GM13977 (cell line): ENCODE data around the gene NOS3.

Experiments
- DNase-seq: peaks from one replicate; pipeline ENCODE4 v3.0.0; 2012; ENCODE audit warnings: low spot score
- in situ Hi-C: fragments of 300-500 bp; cut with MboI; formaldehyde crosslinking; loops from one replicate; pipeline ENCODE4 v1.12.0; 2022; ENCODE audit warnings: low sequenced_read_pairs, low pct_unique_long_range_greater_than_20kb, mixed read lengths, inconsistent platforms; ENCODE audit not compliant: unreplicated experiment
- TF ChIP-seq, protein P1 (sequence below): IDR thresholded peaks from 2 replicates; pipeline ENCODE4 v1.5.1; 2012; ENCODE audit warnings: mild to moderate bottlenecking, control low read depth; ENCODE audit not compliant: insufficient read depth; ENCODE audit errors: extremely low read depth, missing control alignments

Gene NOS3

GRCh38 chr7:151028131-151028947 lies 37.5 kb downstream of the NOS3 start, which contains the start of gene ABCB8:
TSS of gene ABCB8 (plus strand) at chr7:151028450. CDS start at chr7:151028516, 66 bp downstream.
- TF ChIP-seq, protein P1, sequence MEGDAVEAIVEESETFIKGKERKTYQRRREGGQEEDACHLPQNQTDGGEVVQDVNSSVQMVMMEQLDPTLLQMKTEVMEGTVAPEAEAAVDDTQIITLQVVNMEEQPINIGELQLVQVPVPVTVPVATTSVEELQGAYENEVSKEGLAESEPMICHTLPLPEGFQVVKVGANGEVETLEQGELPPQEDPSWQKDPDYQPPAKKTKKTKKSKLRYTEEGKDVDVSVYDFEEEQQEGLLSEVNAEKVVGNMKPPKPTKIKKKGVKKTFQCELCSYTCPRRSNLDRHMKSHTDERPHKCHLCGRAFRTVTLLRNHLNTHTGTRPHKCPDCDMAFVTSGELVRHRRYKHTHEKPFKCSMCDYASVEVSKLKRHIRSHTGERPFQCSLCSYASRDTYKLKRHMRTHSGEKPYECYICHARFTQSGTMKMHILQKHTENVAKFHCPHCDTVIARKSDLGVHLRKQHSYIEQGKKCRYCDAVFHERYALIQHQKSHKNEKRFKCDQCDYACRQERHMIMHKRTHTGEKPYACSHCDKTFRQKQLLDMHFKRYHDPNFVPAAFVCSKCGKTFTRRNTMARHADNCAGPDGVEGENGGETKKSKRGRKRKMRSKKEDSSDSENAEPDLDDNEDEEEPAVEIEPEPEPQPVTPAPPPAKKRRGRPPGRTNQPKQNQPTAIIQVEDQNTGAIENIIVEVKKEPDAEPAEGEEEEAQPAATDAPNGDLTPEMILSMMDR = peak; percentile 35

DNA sequence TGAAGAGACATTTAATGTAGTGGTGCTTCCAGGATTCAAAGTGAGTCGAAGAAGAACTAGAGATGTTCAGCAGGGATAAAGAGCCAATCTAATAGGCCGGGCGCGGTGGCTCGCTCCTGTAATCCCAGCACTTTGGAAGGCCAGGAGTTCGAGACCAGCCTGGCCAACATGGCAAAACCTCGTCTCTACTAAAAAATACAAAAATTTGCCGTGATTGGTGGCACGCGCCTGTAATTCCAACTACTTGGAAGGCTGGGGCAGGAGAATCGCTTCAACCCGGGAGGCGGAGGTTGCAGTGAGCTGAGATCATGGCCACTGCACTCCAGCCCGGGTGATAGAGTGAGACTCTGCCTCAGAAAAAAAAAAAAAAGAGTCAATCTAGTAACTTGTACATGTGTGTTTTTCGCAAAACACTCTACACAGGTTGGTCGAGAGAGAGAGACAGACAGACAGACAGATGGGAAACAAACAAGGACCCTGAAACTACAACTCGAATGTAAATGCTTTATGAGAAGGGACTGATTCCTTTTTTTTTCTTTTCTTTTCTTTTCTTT lies 38.2 kb downstream of the NOS3 start:
- TF ChIP-seq, protein P1 = no peak
- DNase-seq = no peak
- in situ Hi-C loops = no loop called here

More at GRCh38 chr7:151028131-151028947, 37.5 kb downstream of the NOS3 start, which contains the start of gene ABCB8:
- DNase-seq = peak; percentile 100
- in situ Hi-C loops = no loop called here

DNA sequence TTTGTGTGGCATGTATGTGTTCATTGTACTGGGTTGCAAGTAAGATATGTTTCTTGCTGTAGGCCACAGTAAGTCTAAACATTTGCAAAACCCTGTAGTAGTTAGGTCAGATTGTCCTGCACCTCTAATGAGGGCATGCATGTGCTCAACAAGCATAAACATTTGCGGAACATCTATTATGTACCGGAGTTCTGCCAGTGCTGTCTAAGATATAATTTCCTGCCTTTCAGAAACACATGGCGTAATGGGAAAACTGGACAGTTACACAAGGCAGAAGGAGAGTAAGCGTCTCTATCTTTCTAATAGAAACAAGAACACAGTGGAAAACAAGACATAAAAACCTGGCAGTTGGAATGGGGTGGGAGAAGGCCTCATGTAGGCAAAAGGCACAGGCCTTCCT lies 40.2 kb downstream of the NOS3 start:
- DNase-seq = no peak
- in situ Hi-C loops = no loop called here
- TF ChIP-seq, protein P1 = no peak

GRCh38 chr7:151032936-151033863 lies 42.4 kb downstream of the NOS3 start:
- DNase-seq = no peak
- in situ Hi-C loops = no loop called here
- TF ChIP-seq, protein P1 = no peak

DNA sequence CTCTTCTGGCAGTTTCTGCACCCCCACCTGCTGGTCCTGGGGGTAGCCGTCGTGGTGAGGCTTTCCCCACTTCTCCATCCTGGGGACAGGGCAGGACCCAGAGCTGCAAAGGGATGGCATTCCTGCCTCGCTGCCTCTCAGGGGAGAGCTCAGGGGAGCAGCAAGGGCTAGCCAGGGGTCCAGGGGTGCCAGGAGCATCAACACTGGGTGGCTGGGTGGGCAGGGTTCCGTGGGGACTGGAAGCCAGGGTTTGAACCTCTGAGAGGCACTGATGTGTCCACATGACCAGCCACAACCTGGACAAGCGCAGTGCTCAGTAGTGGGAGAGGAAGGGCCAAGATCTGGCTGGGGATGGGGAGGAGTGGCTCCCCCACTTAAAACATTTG lies 43.0 kb downstream of the NOS3 start:
- TF ChIP-seq, protein P1 = no peak
- in situ Hi-C loops = no loop called here
- no peak for DNase-seq

GRCh38 chr7:151034312-151035025 lies 43.7 kb downstream of the NOS3 start:
- TF ChIP-seq, protein P1 = no peak
- no peak for DNase-seq
- in situ Hi-C loops = no loop called here
